HFF-Myc (cell line): Measurements from ENCODE around the gene PPFIA2.
A peak's percentile ranks its signal among the peaks of the same experiment; 100 is the strongest.

Source experiments
- DNase-seq: peaks from one replicate; pipeline ENCODE4 v3.0.0-alpha.2; 2011; ENCODE audit warnings: low read depth; ENCODE audit errors: extremely low read depth
- H3K4me3 ChIP-seq: replicated peaks from 2 replicates; pipeline ENCODE4 v1.5.1; 2011; ENCODE audit warnings: low read depth, mild to moderate bottlenecking, control low read depth, low read length
- TF ChIP-seq, protein P1 (sequence below): IDR thresholded peaks from 2 replicates; pipeline ENCODE4 v1.5.1; 2012; ENCODE audit warnings: mild to moderate bottlenecking, low read depth, low read length, control low read depth; ENCODE audit errors: missing control alignments

The PPFIA2 gene

DNA sequence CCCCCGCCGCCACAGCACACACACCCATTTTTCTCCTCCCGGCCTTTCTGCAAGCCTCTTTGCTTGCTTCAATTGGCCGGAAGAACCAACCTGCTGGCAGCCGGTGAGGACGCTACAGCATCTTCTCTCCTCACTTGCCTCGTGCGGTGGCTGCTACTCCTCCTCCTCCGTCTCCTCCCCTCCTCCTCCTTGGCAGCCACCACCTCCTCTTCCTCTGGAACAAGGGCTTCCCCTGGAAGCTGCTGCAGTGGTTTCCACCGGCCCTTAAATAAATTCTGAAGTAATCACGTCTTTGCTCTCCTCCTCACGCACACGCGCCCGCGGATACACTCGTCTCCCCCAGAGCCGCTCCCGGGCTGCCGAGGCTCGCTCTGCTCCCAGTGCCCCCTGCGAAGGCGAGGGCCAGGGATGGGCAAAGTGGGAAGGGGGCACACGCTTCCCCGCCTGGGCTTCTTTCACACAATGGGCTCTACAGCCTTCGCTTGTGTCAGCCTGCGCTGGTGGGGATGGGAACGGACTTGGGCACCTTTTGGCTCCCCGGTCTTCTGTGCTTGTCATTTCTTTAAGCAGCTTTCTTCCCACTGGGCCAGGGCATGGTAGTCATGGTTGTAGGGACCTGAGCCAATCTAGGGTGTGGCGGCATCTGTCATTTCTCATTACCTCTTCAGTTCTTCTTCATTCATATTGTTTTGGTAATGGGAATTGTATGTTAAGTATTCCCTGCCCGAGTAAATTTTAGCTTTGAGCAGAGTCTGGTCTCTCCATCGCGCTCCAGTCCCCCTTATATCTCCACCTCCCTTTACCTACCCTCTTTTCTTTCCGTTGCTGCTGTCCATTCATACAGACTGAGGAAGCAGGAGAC, at the start of gene PPFIA2:
Gene PPFIA2 (minus strand): TSS at position 161 of the 862 bp plus-strand sequence.
- no peak for DNase-seq
- TF ChIP-seq, protein P1, sequence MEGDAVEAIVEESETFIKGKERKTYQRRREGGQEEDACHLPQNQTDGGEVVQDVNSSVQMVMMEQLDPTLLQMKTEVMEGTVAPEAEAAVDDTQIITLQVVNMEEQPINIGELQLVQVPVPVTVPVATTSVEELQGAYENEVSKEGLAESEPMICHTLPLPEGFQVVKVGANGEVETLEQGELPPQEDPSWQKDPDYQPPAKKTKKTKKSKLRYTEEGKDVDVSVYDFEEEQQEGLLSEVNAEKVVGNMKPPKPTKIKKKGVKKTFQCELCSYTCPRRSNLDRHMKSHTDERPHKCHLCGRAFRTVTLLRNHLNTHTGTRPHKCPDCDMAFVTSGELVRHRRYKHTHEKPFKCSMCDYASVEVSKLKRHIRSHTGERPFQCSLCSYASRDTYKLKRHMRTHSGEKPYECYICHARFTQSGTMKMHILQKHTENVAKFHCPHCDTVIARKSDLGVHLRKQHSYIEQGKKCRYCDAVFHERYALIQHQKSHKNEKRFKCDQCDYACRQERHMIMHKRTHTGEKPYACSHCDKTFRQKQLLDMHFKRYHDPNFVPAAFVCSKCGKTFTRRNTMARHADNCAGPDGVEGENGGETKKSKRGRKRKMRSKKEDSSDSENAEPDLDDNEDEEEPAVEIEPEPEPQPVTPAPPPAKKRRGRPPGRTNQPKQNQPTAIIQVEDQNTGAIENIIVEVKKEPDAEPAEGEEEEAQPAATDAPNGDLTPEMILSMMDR = no peak
- peak within 1 kb of the TSS; percentile 21; the same call in 1 of the 2 replicates for H3K4me3 ChIP-seq

DNA sequence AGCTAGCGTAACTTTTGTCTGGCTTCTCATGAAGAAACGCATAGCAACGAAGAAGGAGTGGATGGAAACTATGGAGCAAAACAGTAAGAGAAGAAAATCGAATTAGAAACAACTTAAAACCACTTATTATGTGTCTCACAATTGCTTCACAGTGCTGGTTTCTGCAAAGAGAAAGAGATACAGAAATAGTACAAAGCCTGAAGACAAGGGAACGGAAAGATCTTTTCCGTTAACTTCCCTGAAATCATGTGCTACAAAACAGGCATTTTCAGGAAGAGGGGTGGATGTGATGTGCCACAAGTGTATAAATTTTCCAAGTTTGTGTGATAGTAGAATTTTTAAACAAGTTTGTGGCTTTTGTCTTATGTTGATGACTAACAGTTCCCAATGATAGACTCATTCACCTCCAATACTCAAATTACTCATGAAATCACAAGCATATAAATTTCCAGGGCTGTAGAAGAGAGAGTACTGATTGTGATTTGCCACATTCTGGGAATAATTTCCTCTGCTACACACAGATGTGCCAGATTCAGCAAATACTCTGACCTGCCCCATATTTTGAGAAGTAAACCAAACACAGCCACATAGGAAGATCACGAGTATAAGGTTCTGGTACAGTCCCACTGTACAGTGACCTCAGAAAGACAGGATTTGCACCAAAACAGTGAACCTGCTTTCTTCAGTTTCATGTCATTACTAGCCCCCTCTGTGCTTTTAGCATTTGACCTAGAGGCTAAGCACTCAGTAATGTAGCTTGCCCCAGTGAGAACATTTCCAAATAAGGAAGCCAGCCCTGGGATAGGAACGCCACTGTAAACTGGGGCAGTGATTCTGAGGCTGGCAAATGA, 41.4 kb upstream of the PPFIA2 start:
- TF ChIP-seq, protein P1 = no peak
- no peak overlapping the region for H3K4me3 ChIP-seq

DNA sequence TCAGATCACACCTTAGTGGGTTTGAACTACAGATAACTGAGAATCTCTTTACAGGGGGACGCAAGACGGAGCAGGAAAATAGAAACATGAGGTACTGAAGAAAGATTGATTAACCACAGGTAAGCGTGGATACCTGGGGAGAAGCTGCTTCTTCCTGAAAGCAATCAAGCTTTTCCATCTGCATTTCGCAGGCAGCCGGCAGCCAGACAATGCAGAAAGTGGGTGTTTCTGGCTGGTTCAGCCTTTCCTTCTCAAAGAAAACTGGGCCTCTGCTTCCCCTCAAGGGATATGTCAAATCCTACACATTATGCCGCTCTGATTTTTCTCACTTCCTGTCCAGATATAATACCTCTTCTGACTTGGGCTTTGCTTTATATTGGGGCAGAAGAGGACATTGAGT, 39.1 kb upstream of the PPFIA2 start:
- TF ChIP-seq, protein P1 = no peak
- H3K4me3 ChIP-seq = no peak overlapping the region
- DNase-seq = no peak

More for the DNA sequence above, 41.4 kb upstream of the PPFIA2 start:
- DNase-seq = no peak

DNA sequence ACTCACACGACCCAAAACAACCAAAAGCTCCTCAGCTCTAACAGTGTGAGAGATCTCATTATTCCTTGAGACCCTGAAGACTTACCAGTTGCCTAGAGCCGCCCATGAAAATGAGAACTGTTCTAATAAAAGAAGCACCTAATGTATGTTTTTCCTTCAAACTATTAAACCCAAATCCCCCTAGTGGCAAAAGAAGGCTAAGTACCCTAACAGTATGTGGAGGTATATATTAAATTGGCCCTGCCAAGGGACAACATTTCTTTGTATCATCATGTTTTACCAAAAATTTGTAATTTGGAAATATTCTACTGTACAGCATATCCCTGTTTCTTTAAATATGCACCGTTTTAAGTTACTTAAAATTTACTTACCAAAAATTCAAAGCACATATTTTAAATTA, 38.0 kb upstream of the PPFIA2 start:
- TF ChIP-seq, protein P1 = no peak
- H3K4me3 ChIP-seq = no peak overlapping the region
- no peak for DNase-seq

DNA sequence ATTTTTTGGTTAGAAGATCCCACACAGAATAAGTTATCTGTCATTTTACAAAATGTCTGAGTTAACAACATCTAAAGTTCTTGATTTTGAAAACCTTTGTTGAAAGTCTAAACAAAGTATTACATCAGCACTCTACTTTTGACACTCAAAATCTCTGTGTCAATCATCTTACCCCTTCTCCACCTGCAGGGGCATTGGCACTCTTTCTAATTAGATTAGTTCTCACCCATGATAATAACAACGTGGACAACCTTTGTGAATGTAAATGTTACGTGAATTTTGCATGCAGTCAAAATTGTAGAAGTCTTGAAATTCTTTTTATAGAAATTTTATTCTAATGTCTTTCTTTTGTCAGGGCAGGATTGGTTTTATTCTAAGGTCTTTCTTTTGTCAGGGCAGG, 33.5 kb upstream of the PPFIA2 start:
- no peak for DNase-seq
- TF ChIP-seq, protein P1 = no peak
- no peak overlapping the region for H3K4me3 ChIP-seq

DNA sequence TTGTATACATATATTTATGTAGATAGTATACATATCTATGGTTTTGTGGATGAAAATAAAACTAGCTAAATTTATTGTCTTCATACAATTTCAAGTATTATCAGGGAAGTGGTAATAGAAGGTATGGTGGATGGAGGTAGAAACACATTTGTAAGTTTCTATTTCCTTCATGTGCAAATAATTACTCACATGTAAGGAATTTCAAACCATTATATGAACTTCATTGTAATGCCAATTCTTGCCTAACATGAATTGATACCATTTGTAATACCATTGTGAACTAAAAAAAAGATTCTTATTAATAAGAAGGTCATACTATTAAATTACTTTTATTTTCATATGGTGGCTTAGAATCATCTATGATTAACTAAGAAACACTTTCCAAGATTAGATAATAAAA, 20.1 kb upstream of the PPFIA2 start:
- no peak overlapping the region for H3K4me3 ChIP-seq
- TF ChIP-seq, protein P1 = no peak
- DNase-seq = no peak
